SW480 (cell line): ENCODE data around the gene B3GNT2.
A peak's percentile ranks its signal among the peaks of the same experiment; 100 is the strongest.
"Not testable (repeated sequence)": the region's sequence is repeated elsewhere in the genome, so short reads cannot be mapped to it uniquely, and the experiment has no call there.

Source experiments
- DNase-seq: peaks from one replicate; pipeline ENCODE4 v3.0.0-alpha.2; 2016; ENCODE audit warnings: low spot score

B3GNT2 gene

GRCh38 chr2:62238236-62238635 is 42.3 kb downstream of the B3GNT2 start:
- DNase-seq = no peak

GRCh38 chr2:62240546-62240945 is 44.6 kb downstream of the B3GNT2 start:
- no peak for DNase-seq

GRCh38 chr2:62243983-62244382 is 48.1 kb downstream of the B3GNT2 start:
- DNase-seq = no peak

GRCh38 chr2:62248226-62248625 is 52.3 kb downstream of the B3GNT2 start:
- DNase-seq = no peak

GRCh38 chr2:62250239-62250638 is 54.3 kb downstream of the B3GNT2 start:
- DNase-seq = no peak

- DNase-seq = no peak
Measured at GRCh38 chr2:62254424-62255266, 58.7 kb downstream of the B3GNT2 start.

GRCh38 chr2:62257466-62257865 is 61.6 kb downstream of the B3GNT2 start:
- DNase-seq = no peak

- DNase-seq = no peak
Measured at GRCh38 chr2:62263076-62263715, 67.3 kb downstream of the B3GNT2 start.

- DNase-seq = no peak
Measured at GRCh38 chr2:62264186-62264585, 68.3 kb downstream of the B3GNT2 start.

GRCh38 chr2:62265106-62265505 is 69.2 kb downstream of the B3GNT2 start:
- no peak for DNase-seq

GRCh38 chr2:62266433-62267038 is 70.6 kb downstream of the B3GNT2 start:
- peak; percentile 21 for DNase-seq

GRCh38 chr2:62267696-62268095 is 71.8 kb downstream of the B3GNT2 start:
- no peak for DNase-seq

GRCh38 chr2:62268681-62269188 is 72.8 kb downstream of the B3GNT2 start:
- not testable (repeated sequence) for DNase-seq

GRCh38 chr2:62270728-62271127 is 74.8 kb downstream of the B3GNT2 start:
- DNase-seq = no peak
